Measurements from ENCODE around the gene PAPLN.

PAPLN gene

GRCh38 chr14:73258845-73259611, 21.7 kb downstream of the PAPLN start (continued):
- TF ChIP-seq PATZ1 (CRISPR knock-in tag; IDR thresholded peaks at IDR 0.05; ENCODE audit: borderline replicate concordance) (no peak), ZNF70 (CRISPR knock-in tag; IDR thresholded peaks at IDR 0.05) (no peak)

GRCh38 chr14:73259837-73260236, 22.5 kb downstream of the PAPLN start:
- TF ChIP-seq BACH2 (CRISPR knock-in tag; IDR thresholded peaks at IDR 0.05; ENCODE audit: borderline replicate concordance) = no peak
- TF ChIP-seq OSR1 (CRISPR knock-in tag; IDR thresholded peaks at IDR 0.05) = no peak
- no peak for TF ChIP-seq ZNF565 (CRISPR knock-in tag; conservative IDR thresholded peaks at IDR 0.05; ENCODE audit: low read depth)
- no peak for TF ChIP-seq PPARA (CRISPR knock-in tag; IDR thresholded peaks at IDR 0.05; ENCODE audit: borderline replicate concordance)
- no peak for TF ChIP-seq POU6F1 (CRISPR knock-in tag; IDR thresholded peaks at IDR 0.05; ENCODE audit: borderline replicate concordance, low read depth)
- no peak for TF ChIP-seq SNAI2 (CRISPR knock-in tag; IDR thresholded peaks at IDR 0.05)
- no peak for TF ChIP-seq TSHZ2 (CRISPR knock-in tag; IDR thresholded peaks at IDR 0.05)
- no peak for TF ChIP-seq CREB5 (CRISPR knock-in tag; IDR thresholded peaks at IDR 0.05; ENCODE audit: low read depth)
- TF ChIP-seq CSDC2 (CRISPR knock-in tag; IDR thresholded peaks at IDR 0.05) = no peak
- no peak for TF ChIP-seq PATZ1 (CRISPR knock-in tag; IDR thresholded peaks at IDR 0.05; ENCODE audit: borderline replicate concordance)
- no peak for TF ChIP-seq ZNF70 (CRISPR knock-in tag; IDR thresholded peaks at IDR 0.05)
- TF ChIP-seq ZC3H10 (CRISPR knock-in tag; IDR thresholded peaks at IDR 0.05) = no peak
- no peak for TF ChIP-seq RARB (CRISPR knock-in tag; IDR thresholded peaks at IDR 0.05)
- TF ChIP-seq CSRNP3 (CRISPR knock-in tag; IDR thresholded peaks at IDR 0.05) = no peak
- no peak for TF ChIP-seq TOX (CRISPR knock-in tag; IDR thresholded peaks at IDR 0.05; ENCODE audit: borderline replicate concordance)
- no peak for TF ChIP-seq ARNTL (CRISPR knock-in tag; IDR thresholded peaks at IDR 0.05; ENCODE audit: borderline replicate concordance, low read depth)
- no peak for ATAC-seq

GRCh38 chr14:73260574-73260973, 23.3 kb downstream of the PAPLN start:
- no peak for TF ChIP-seq TCF4 (CRISPR knock-in tag; IDR thresholded peaks at IDR 0.05; ENCODE audit: borderline replicate concordance)
- no peak for TF ChIP-seq ZNF8 (CRISPR knock-in tag; IDR thresholded peaks at IDR 0.05)
- TF ChIP-seq ZNF70 (CRISPR knock-in tag; IDR thresholded peaks at IDR 0.05) = no peak
- TF ChIP-seq TOX (CRISPR knock-in tag; IDR thresholded peaks at IDR 0.05; ENCODE audit: borderline replicate concordance) = no peak
- no peak for TF ChIP-seq ZNF565 (CRISPR knock-in tag; conservative IDR thresholded peaks at IDR 0.05; ENCODE audit: low read depth)
- no peak for TF ChIP-seq ZFP3 (CRISPR knock-in tag; IDR thresholded peaks at IDR 0.05)
- TF ChIP-seq ARNTL (CRISPR knock-in tag; IDR thresholded peaks at IDR 0.05; ENCODE audit: borderline replicate concordance, low read depth) = no peak
- TF ChIP-seq ISL1 (CRISPR knock-in tag; IDR thresholded peaks at IDR 0.05) = no peak
- TF ChIP-seq POU6F1 (CRISPR knock-in tag; IDR thresholded peaks at IDR 0.05; ENCODE audit: borderline replicate concordance, low read depth) = no peak
- TF ChIP-seq ESRRG (CRISPR knock-in tag; IDR thresholded peaks at IDR 0.05) = no peak
- no peak for TF ChIP-seq CSDC2 (CRISPR knock-in tag; IDR thresholded peaks at IDR 0.05)
- no peak for TF ChIP-seq GLIS3 (CRISPR knock-in tag; IDR thresholded peaks at IDR 0.05)
- no peak for TF ChIP-seq ZFP30 (CRISPR knock-in tag; IDR thresholded peaks at IDR 0.05)
- no peak for ATAC-seq

Data from SK-N-SH treated with all-trans-retinoic acid at 6 μM for 48 hours (cell line).